Amniotic stem cell (primary cell): ENCODE measurements around the gene GNG11.

Experiments used
- DNase-seq: peaks from one replicate; lab custom pipeline; 2025; lab: John Stamatoyannopoulos, UW

The GNG11 gene

DNA sequence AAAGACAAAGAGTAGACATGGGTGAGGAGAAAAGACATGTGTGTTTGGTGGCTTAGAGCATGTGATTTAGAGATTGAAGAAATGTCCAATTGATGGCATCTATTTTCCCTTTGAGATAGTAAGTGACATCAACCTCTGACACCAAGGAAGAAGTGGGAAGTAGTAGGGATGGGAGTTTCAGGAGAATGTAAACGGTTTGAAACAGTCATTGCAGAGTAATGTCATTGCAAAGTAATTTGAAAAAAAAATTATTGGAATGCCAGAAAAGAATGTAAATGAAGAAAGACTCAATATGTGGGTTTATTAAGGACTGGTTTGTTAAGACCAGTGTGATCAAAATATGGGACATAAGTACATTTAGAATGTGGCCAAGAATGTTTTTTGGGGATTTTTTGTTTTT lies 26.6 kb downstream of the GNG11 start:
- DNase-seq, result no peak

DNA sequence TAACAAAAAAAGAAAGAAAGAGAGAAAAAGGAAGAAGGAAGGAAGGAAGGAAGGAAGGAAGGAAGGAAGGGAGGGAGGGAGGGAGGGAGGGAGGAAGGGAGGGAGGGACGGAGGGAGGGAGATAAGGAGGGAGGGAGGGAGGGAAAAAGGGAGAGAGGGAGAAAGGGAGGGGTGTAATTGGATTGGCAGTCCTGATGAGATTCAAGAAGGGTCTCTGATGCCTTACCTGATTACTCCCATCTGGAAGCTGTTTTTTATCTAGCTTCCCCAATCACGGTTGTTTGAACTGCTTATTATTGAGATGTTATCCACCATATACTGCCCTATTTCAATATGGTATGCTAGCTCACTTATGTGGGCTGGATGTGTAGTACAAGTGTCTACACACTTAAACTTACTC lies 27.3 kb downstream of the GNG11 start:
- no peak for DNase-seq

DNA sequence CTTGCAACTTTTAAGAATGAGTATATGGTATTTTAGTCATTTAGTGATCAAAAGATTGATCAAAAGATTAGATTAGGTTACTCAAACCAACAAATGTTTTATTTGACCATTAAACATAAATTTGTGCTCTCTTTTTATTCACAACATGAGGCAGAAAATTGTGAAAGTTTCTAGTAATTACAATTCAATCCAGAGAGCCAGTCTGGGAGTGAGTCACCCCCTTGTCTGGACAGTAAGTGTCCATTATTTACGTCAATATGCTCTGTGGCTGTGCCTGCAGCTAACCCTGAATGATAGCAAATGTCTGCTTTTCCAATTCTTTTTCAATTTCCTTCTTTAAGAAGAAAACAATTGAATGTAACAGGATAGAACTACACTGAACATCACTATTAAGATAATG lies 27.9 kb downstream of the GNG11 start:
- DNase-seq, result peak; percentile 41

DNA sequence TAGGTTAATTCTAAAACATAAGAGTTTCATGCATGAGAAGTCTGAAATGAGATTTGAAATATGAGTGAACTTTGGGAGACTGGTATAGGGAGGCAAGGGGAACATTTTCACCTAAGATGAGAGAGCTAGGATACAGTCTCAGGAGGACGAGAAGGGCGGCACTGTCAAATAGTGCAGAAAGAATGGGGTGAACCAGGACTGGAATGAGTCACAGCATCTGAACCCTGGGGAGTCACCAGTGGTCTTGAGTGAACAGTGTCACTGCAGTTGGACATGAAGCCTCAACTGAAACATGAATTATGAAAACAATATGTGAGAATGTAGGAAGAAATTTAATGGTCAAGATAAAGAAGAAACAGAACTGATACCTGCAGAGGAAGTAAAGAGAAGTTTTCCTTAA lies 33.8 kb downstream of the GNG11 start:
- no peak for DNase-seq

DNA sequence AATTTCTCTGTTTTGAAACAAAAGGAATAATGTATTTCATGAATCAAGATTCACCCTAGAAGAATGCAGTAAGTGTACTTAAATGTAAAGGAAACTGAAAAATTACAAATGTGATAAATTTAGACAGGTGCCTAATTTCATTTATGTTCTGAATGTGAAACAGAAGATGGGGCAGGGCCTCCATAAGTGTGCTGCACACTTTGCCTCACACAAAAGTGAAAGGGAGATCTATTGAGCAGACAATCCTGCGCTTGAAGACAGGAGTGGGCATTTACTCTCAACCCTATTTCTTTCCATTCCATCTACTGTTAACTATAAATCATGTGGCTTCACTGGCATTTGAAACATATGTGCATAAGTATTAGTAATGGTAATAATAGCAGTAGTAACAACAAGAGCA lies 36.2 kb downstream of the GNG11 start:
- no peak for DNase-seq

DNA sequence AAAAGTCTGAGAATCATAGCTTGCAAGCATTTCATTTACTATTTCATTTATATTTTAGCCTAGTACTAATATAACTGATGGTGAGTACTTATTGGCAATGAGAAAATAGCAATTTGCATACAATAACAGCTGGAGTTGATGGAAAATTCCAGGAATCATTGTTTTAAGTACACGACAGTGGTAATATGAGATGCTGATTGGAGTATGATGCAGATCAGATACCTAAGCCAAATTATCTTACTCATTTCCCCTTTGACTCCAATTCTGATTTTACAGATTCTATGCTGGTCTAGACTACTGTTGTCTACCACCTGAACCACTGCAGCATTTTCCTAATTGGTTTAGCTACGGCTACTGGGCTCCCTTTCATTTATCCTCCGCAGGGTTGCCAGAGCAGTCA lies 36.7 kb downstream of the GNG11 start:
- no peak for DNase-seq

DNA sequence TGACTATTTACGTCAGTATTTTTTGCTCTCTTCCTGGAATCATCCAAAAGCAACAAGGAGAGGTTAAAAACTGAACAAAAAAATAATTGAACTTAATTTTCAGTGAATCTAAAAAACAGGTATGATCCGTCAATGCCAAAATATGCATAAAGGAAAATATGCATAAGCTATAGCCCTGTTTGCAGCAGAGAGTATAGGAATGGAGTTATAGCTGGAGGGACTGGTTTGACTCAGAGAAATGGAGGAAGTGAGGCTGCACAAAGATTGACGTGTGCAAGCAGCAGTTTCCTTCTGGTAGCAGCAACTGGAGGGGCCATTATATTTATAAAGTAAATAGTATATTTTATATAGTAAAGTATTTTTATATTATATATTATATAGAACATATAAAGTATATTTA lies 37.1 kb downstream of the GNG11 start:
- no peak for DNase-seq

DNA sequence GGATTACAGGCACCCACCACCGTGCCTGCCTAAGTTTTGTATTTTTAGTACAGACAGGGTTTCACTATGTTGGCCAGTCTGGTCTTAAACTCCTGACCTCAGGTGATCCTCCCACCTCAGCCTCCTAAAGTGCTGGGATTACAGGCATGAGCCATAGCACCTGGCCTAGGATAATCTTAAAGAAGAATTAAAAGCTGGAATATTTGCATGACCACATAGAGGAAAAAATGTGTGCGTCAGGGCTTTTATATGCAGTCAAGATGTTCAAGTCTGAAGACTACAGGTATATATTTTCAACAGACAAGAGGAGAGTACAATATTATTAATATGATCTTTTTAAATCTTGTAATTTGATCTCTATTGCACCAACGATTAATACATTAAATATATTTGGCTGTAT lies 39.5 kb downstream of the GNG11 start:
- DNase-seq, result no peak

DNA sequence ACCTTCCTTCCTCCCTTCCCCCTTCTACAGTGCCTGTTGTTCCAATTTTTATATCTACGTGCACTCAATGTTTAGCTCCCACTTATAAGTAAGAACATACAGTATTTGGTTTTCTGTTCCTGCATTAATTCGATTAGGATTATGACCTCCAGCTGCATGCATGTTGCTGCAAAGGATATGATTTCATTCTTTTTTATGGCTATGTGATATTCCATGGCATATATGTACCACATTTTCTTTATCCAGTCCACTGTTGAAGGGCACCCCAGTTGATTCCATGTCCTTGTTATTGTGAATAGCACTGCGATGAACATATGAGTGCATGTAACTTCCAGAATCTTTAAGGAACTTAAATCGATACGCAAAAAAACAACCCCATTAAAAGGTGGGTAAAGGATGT lies 42.7 kb downstream of the GNG11 start:
- no peak for DNase-seq

DNA sequence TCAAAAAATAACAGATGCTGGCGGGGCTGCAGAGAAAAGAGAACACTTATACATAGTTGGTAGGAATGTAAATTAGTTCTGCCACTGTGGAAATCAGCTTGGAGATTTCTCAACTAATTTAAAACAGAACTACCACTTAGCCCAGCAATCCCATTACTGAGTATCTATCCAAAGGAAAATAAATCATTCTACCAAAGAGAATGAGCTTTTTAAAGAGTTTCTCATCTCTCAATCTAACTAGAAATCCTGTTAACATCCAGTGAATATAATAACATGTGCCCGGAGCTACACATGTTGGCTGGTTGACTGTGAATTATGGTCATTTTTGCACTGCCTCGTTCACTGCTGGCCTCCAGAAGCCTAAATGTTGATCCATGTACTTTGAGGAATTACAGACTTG lies 43.3 kb downstream of the GNG11 start:
- no peak for DNase-seq

DNA sequence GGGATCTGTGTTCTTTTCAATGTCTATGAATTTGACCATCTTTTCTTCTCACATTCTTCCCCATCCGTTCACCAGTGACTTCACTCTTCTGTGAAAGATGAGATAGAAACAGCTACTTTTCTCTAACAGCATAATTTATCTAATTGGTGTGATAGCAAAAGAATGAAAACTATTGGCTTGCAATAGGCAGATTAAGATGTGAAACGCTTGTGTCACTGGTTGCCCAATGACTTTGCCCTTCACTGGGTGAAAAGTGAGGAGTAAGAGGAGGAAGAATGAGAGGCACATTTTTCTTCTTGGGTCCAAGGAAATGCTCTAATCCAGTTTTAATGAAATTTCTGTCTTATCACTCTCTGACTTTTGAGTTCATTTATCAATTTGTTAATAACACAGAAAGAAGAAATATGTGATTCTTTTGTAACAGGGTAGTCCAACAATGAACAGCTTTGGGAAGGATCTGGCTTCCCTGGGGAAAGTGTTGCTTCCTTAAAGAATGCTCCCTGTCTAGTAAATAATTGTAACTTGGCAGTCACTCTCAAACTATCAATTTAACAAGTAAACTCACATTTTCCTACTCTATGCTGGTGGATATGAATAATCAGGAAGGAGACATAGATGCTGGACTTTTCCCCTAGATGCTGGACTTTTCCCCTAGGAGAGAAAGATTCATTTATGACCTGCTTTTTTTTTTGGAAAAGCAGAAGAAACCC lies 47.5 kb downstream of the GNG11 start:
- no peak for DNase-seq

DNA sequence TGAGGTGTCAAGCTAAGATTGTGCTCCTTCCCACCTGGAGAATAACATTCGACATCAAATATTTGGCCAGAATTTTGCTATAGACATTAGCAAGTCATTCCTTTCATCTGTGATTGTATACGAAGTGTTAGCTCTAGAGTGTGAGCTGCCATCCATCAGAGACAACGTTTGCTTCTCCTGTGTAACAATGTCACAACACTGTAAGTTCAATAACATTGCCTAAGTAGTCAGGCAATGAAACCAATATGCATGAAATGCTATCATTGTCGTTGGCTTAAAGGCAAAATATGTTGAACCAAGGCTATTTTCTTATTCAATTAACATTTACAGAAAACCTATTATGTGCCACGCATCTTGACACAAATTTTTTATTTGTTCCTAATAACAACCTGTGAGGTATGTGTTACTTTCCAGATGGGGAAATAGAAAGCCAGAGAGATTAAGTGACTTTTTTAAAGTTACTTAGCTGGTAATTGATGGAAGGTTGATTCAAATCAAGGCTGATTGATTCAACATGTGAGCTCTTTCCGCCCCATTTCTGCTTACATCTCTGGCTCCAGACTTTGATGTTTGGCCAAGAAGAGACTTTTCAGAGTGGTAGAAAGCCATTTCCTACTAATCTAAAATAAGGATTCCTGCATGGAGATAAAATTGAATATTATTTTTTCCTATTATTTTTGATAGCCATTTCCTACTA lies 50.6 kb downstream of the GNG11 start:
- no peak for DNase-seq

DNA sequence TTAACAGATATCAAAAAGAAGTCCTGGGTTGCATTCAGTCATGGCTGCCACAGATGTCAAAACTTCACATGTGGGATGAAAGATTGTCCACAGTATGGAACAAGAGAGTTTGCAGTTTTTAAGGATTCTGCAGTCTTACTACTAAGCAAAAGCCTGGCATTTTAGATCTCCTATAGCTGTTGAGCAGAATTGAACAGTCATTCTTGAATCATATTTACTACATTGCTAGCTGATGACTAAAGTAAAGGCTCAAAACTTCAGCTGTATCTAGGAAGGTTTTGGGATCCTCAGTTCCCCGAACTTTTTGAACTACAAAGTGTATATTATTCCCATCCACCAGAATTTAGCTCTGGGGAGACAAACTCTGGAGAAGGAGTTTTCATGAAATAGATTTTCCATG lies 51.6 kb downstream of the GNG11 start:
- no peak for DNase-seq

DNA sequence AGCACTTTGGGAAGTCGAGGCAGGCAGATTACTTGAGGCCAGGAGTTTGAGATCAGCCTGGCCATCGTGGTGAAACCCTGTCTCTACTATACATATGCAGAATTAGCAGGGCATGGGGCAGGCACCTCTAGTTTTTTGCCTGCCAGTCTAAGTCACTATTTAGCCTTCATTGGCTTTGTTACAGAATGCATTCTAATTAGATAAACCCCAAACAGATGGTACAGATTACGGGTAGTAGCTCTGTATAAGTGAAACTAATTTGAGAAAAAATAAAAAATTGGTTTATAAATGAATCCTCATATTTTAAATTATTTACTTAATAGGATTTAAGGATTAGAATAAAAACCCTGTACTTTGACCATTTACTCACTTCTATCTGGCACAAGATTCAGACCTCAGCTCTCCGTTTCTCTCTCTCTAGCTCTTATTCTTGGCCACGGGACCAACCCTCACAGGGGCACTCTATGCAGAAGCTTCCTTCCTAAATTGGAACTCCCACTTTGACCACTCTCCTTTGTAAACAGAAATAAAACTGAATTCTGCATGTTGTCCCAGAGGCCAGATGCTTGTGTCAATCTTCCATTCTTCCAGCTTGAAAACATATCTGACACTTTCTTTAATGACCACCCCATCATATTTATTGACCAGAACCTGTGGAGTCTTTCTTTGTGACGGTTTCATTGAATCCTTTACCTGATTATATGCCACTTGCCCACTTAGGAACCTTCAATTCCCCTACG lies 55.8 kb downstream of the GNG11 start:
- DNase-seq, result no peak
